Head of caudate nucleus (tissue), 42 donors: Measurements from ENCODE around the gene ZNF687.

Experiments used
- DNase-seq, 42 donors: peaks; one replicate each; pipeline versions ENCODE4 v3.0.0 to v3.0.0-alpha.2; 2020 to 2021; ENCODE audit warnings: mixed read lengths in 7 of 42
- intact Hi-C: fragments of 100-400 bp; cut with DNase I; formaldehyde crosslinking; loops from one replicate; pipeline ENCODE4 v1.15.0; 2022

Gene ZNF687, protein sequence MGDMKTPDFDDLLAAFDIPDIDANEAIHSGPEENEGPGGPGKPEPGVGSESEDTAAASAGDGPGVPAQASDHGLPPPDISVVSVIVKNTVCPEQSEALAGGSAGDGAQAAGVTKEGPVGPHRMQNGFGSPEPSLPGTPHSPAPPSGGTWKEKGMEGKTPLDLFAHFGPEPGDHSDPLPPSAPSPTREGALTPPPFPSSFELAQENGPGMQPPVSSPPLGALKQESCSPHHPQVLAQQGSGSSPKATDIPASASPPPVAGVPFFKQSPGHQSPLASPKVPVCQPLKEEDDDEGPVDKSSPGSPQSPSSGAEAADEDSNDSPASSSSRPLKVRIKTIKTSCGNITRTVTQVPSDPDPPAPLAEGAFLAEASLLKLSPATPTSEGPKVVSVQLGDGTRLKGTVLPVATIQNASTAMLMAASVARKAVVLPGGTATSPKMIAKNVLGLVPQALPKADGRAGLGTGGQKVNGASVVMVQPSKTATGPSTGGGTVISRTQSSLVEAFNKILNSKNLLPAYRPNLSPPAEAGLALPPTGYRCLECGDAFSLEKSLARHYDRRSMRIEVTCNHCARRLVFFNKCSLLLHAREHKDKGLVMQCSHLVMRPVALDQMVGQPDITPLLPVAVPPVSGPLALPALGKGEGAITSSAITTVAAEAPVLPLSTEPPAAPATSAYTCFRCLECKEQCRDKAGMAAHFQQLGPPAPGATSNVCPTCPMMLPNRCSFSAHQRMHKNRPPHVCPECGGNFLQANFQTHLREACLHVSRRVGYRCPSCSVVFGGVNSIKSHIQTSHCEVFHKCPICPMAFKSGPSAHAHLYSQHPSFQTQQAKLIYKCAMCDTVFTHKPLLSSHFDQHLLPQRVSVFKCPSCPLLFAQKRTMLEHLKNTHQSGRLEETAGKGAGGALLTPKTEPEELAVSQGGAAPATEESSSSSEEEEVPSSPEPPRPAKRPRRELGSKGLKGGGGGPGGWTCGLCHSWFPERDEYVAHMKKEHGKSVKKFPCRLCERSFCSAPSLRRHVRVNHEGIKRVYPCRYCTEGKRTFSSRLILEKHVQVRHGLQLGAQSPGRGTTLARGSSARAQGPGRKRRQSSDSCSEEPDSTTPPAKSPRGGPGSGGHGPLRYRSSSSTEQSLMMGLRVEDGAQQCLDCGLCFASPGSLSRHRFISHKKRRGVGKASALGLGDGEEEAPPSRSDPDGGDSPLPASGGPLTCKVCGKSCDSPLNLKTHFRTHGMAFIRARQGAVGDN

DNA sequence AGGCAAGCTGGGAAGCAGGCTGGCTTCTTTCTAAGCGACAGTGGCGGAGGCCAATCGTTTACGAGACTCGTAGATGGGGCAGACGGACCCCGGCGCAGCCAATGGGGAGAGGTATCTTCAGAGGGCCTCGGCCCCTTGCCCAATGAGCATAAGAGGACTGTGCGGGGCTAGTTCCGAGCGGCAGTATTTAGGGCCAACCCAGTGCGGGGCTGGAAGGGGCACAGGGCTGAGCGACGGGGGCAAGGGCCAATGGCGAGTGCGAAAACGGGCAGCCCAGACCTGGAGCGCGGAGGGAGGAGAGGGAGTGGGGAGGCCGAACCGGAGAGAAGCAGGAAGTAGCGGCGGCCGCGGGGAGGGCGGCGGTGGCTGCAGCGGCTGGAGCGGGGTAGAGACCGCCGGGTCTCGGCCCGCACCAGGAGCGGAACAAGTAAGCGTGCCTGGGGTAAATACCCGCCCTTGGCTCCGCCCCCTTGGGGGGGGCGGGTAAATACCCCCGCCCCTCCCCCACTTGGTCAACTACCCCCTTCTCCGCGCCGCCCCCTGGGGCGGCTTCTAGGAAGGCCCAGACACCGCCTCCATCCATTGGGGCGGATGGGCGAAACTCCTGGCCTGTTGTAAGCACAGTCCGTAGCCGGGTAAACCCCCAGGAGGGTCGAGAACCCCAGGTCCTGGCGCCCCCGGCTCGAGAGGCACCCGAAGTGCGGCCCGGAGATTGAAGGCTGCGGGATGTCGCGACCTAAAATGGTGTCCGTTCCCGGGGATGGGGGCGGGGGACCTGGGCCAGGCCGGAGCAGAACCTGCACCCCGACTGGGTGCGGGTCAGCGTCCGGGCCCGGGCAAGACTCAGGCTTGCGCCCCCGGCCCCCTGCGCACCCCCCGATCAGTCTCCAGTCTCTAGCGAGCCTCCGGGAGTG, at the start of gene ZNF687:
TSS of gene ZNF687 (plus strand) at position 331 of the 914 bp plus-strand sequence. CDS start 3,993 bp downstream, outside the sequence.
- peak; percentile 100 for DNase-seq
- intact Hi-C loops, result loop anchor here (2.0 kb wide), 1 partner anchor 27 kb away; the partner anchor contains the start of gene PSMD4

GRCh38 chr1:151235235-151235634, 46.9 kb upstream of the ZNF687 start:
- no peak for DNase-seq
- intact Hi-C loops, result no loop called here

DNA sequence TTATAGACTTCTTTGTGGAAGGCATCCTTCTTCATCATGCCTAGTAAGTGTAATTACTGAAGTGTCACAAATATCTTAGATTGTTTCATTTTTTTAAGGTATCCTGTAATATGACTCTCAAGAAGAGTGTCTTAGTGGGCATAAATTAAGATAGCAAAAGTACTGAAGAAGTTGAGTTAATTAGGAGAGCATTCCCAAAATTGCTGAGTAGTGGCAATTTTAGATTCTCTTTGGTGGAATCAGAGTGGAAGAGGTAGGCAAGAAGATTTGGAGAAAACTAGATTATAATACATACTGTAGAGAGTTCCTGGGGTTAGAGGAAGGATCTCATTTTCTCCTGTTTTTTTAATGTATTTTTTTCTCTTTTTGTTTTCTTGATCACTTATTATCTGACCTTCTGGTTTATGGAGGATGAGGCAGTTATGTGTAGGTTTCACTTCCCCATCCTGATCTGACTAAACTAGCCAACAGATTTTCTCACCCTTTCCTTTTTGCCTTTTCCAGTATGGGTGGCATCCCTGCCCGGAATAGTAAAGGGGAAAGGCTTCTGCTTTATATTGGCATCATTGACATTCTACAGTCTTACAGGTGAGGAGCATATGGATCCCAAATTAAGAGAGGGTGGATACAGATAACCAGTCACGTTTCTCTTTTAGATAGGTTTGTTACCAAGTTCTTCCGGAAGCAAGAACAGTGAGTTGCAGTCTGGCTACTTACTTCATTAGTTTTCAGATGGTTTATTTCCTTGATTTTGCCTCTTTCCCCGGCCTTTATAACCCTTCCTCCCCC, 44.2 kb upstream of the ZNF687 start:
- no peak for DNase-seq
- intact Hi-C loops, result no loop called here

DNA sequence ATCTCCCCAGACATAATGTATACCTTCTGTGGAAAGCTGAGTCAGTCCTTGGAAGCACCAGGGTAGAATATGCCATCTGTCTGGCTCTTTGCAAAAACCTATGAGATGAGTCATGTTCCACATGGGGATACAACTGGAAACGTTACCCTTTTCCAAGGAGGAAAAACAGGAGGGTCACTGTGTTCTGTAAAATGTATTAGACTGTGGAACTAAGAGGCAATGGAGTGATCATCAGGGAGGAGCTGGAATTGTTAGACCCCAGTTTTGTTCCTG, 43.7 kb upstream of the ZNF687 start:
- peak in 1 of 42 donors; percentile 5 for DNase-seq
- intact Hi-C loops, result no loop called here

- no peak for DNase-seq
- intact Hi-C loops, result no loop called here
These were observed 39.7 kb upstream of the ZNF687 start for GRCh38 chr1:151242442-151242841.

- intact Hi-C loops, result no loop called here
- DNase-seq, result no peak
These were observed 38.3 kb upstream of the ZNF687 start for GRCh38 chr1:151243683-151244216.

GRCh38 chr1:151246786-151247185, 35.3 kb upstream of the ZNF687 start:
- DNase-seq, result no peak
- intact Hi-C loops, result no loop called here

GRCh38 chr1:151251656-151252470, 30.2 kb upstream of the ZNF687 start:
- peak; percentile 24 to 88 (median 70) for DNase-seq
- intact Hi-C loops, result no loop called here

GRCh38 chr1:151254217-151255213, 27.6 kb upstream of the ZNF687 start, which contains the start of gene PSMD4:
PSMD4 (plus strand) TSS chr1:151254734; CDS start chr1:151254783, 49 bp downstream.
- intact Hi-C loops, result loop anchor here (2.0 kb wide), 2 partner anchors 26 to 56 kb away; partner anchors contain the start of gene PIP5K1A
- peak; percentile 88 to 97 (median 95) for DNase-seq

DNA sequence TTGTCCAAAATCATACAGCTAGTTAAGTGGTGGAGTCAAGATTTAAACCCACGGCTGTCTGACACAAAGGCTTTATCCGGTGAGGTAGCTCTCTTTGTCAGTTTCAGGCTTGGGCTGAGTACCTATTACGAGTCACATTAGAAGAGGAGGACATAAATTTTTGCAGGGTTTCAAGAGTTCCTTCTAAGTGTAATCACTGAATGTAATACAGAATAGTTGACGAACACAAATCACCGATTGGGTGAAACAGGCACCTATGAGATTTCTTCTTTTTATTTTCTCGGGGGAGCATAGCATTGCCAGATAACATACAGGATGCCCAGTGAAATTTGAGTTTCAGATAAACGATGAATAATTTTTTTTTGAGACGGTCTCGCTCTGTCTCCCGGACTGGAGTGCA, 26.7 kb upstream of the ZNF687 start:
- intact Hi-C loops, result loop anchor here (2.0 kb wide), 2 partner anchors 25 to 57 kb away; partner anchors contain the start of gene PIP5K1A
- no peak for DNase-seq

GRCh38 chr1:151259351-151259750, 22.7 kb upstream of the ZNF687 start:
- no peak for DNase-seq
- intact Hi-C loops, result no loop called here

DNA sequence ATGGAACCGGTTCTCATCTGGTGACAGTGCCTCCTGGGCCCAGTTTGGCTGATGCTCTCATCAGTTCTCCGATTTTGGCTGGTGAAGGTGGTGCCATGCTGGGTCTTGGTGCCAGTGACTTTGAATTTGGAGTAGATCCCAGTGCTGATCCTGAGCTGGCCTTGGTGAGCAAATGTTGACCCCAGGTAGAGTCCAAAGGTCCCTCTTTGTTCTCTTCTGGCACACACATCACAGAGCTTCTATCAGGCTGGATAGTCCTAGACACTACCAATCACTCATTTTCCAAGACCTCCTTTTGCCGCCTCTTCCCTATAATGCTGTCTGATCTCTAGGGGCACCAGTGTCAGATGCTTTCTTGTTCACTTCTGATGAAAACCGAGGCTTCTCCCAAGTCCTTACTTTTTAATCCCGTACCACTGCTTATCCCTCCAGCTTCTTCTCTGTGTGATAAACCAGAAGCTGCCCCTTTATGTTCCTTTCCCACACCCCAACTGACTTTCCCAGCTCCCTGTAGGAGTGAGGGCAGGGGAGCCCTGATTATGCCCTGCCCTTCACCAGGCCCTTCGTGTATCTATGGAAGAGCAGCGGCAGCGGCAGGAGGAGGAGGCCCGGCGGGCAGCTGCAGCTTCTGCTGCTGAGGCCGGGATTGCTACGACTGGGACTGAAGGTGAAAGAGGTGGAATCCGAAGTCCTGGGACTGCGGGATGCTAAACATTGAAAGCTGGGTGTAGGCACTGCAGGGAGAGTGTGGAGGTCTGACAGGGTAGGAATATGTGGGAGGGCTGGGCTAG, 16.5 kb upstream of the ZNF687 start:
- intact Hi-C loops, result no loop called here
- DNase-seq, result no peak

DNA sequence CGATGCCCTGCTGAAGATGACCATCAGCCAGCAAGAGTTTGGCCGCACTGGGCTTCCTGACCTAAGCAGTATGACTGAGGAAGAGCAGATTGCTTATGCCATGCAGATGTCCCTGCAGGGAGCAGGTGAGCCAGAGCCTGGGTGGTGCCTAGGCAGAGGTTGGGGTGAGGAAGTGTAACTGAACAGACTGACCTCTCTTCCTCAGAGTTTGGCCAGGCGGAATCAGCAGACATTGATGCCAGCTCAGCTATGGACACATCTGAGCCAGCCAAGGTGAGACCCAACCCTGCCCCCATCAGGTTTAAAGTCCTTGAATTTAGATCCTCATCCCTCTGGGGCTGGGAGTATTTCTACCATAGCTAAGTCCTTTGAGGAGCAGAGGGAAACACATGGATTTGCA, 15.8 kb upstream of the ZNF687 start:
- DNase-seq, result no peak

DNA sequence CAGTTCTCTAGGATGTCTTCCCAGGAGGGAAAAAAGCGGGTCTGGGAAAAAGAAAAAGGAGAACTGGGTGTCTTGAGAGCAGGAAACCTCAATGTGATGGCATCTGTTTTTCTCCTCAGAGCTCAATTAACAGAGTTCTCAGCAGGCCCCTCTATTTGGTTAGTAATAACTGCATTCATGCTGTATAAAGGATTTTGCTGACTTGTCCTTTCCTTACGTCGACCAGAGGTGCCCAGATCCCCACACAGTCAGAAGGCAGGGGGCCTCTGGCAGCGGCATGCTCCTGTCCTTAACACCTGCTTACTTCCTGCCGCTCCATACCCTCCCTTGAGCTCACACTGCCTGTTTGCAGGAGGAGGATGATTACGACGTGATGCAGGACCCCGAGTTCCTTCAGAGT, 15.3 kb upstream of the ZNF687 start:
- intact Hi-C loops, result no loop called here

More for the DNA sequence above, 15.8 kb upstream of the ZNF687 start:
- intact Hi-C loops, result no loop called here

More for the DNA sequence above, 15.3 kb upstream of the ZNF687 start:
- DNase-seq, result no peak
